ENCODE results near the gene TXNIP. TPM values are rescaled to one million over a fixed set of nuclear protein-coding genes. Genes with fewer than 3 reads are reported as not detected.

The TXNIP gene
- total RNA-seq, 1 experiment from 2014 or later, result 2.5 TPM

Other genes starting within 250 kb of the TXNIP start
- 9.5 TPM for gene RNF115, start 172.5 kb downstream of the TXNIP start, total RNA-seq (2021; ENCODE audit: unreplicated experiment)
- 25.4 TPM for gene POLR3C, start 172.4 kb downstream of the TXNIP start, total RNA-seq (2021; ENCODE audit: unreplicated experiment)
- 1.8 TPM for gene NUDT17, start 150.9 kb downstream of the TXNIP start, total RNA-seq (2021; ENCODE audit: unreplicated experiment)
- 31.2 TPM for gene PIAS3, start 137.5 kb downstream of the TXNIP start, total RNA-seq (2021; ENCODE audit: unreplicated experiment)
- not detected for gene ANKRD35, start 110.7 kb downstream of the TXNIP start, total RNA-seq (2021; ENCODE audit: unreplicated experiment)
- 0.86 TPM for gene ITGA10, start 86.5 kb downstream of the TXNIP start, total RNA-seq (2021; ENCODE audit: unreplicated experiment)
- 20.9 TPM for gene PEX11B, start 77.9 kb downstream of the TXNIP start, total RNA-seq (2021; ENCODE audit: unreplicated experiment)
- 195 TPM for gene RBM8A, start 69.1 kb downstream of the TXNIP start, total RNA-seq (2021; ENCODE audit: unreplicated experiment)
- gene LIX1L, start 38.6 kb downstream of the TXNIP start, total RNA-seq (2021; ENCODE audit: unreplicated experiment), result 12.4 TPM
- gene ANKRD34A, start 32.0 kb downstream of the TXNIP start, total RNA-seq (2021; ENCODE audit: unreplicated experiment), result 1.1 TPM
- 17.9 TPM for gene POLR3GL, start 31.9 kb downstream of the TXNIP start, total RNA-seq (2021; ENCODE audit: unreplicated experiment)
- gene HJV, start 25.2 kb upstream of the TXNIP start, total RNA-seq (2021; ENCODE audit: unreplicated experiment), result not detected
- gene NBPF10, start 148.2 kb upstream of the TXNIP start, total RNA-seq (2021; ENCODE audit: unreplicated experiment), result 1.7 TPM
- gene NOTCH2NLA, start 232.4 kb upstream of the TXNIP start, total RNA-seq (2021; ENCODE audit: unreplicated experiment), result 26.3 TPM